Liver (tissue), 9 donors: Measurements from ENCODE around the gene ACBD3. TPM values are rescaled to one million over a fixed set of nuclear protein-coding genes. Genes with fewer than 3 reads are reported as not detected.

Experiments used
- DNase-seq: peaks from one replicate; pipeline ENCODE4 v3.0.0-alpha.2; 2017; ENCODE audit warnings: low spot score
- H3K27ac ChIP-seq, 2 donors: one replicate each; pipeline ENCODE4 v1.7.0; 2013; ENCODE audit warnings: inconsistent platforms in 2 of 2, low read length in 2 of 2, control low read depth in 1 of 2, low read depth in 1 of 2, mild to moderate bottlenecking in 1 of 2
- H3K27me3 ChIP-seq, 4 donors: one replicate each; pipeline versions ENCODE4 v1.6.1 to v1.7.0; 2013; ENCODE audit warnings: low read length in 3 of 4, inconsistent platforms in 1 of 4, mild to moderate bottlenecking in 1 of 4, moderate library complexity in 1 of 4; ENCODE audit not compliant: control insufficient read depth in 4 of 4, insufficient read depth in 4 of 4
- H3K36me3 ChIP-seq, 4 donors: one replicate each; pipeline versions ENCODE4 v1.6.1 to v1.7.0; 2013; ENCODE audit warnings: low read length in 3 of 4, mild to moderate bottlenecking in 3 of 4, low read depth in 1 of 4, moderate library complexity in 1 of 4; ENCODE audit not compliant: control insufficient read depth in 4 of 4, insufficient read depth in 3 of 4
- H3K4me1 ChIP-seq, 4 donors: one replicate each; pipeline versions ENCODE4 v1.6.1 to v1.7.0; 2013; ENCODE audit warnings: low read length in 3 of 4, mild to moderate bottlenecking in 3 of 4, moderate library complexity in 1 of 4; ENCODE audit not compliant: control insufficient read depth in 4 of 4, insufficient read depth in 4 of 4
- H3K4me3 ChIP-seq, 3 donors: one replicate each; pipeline versions ENCODE4 v1.6.1 to v1.7.0; 2013; ENCODE audit warnings: low read length in 3 of 3, control low read depth in 1 of 3, low read depth in 1 of 3, mild to moderate bottlenecking in 1 of 3
- H3K9ac ChIP-seq, 2 donors: one replicate each; pipeline ENCODE4 v1.7.0; 2013; ENCODE audit warnings: low read length in 2 of 2, mild to moderate bottlenecking in 2 of 2, moderate library complexity in 2 of 2, control low read depth in 1 of 2, low read depth in 1 of 2
- H3K9me3 ChIP-seq, 4 donors: one replicate each; pipeline versions ENCODE4 v1.6.1 to v1.7.0; 2013; ENCODE audit warnings: low read length in 3 of 4; ENCODE audit not compliant: control insufficient read depth in 4 of 4
- CTCF ChIP-seq: fragments of 150-350 bp; IDR thresholded peaks from 2 replicates; pipeline ENCODE4 v1.5.1; 2017; ENCODE audit warnings: improper control_type of control experiment, low read depth, low read length; ENCODE audit not compliant: missing input control
- EGR1 ChIP-seq, 2 donors: IDR thresholded peaks; 2 replicates each; pipeline ENCODE4 v1.6.1; 2016 to 2018; ENCODE audit warnings: antibody characterized with exemption in 2 of 2, low read depth in 2 of 2
- FOXA2 ChIP-seq: IDR thresholded peaks from 2 replicates; pipeline ENCODE4 v1.6.1; 2016; ENCODE audit warnings: antibody characterized with exemption
- GABPA ChIP-seq, 2 donors: IDR thresholded peaks in 1 of 2; conservative IDR thresholded peaks in 1 of 2; 2 replicates each; pipeline ENCODE4 v1.6.1; 2016; ENCODE audit warnings: antibody characterized with exemption in 2 of 2, mild to moderate bottlenecking in 1 of 2, moderate library complexity in 1 of 2
- HNF4A ChIP-seq, 2 donors: conservative IDR thresholded peaks; 2 replicates each; pipeline ENCODE4 v1.6.1; 2016; ENCODE audit warnings: antibody characterized with exemption in 2 of 2, mild to moderate bottlenecking in 2 of 2
- HNF4G ChIP-seq: IDR thresholded peaks from 2 replicates; pipeline ENCODE4 v1.6.1; 2016; ENCODE audit warnings: antibody characterized with exemption
- JUND ChIP-seq, 2 donors: IDR thresholded peaks; 2 replicates each; pipeline ENCODE4 v1.6.1; 2016; ENCODE audit warnings: antibody characterized with exemption in 2 of 2
- NR2F2 ChIP-seq: IDR thresholded peaks from 2 replicates; pipeline ENCODE4 v1.6.1; 2016; ENCODE audit warnings: antibody characterized with exemption
- RAD21 ChIP-seq, 2 donors: IDR thresholded peaks; 2 replicates each; pipeline ENCODE4 v1.6.1; 2016; ENCODE audit warnings: antibody characterized with exemption in 2 of 2, mild to moderate bottlenecking in 2 of 2
- SP1 ChIP-seq: IDR thresholded peaks from 2 replicates; pipeline ENCODE4 v1.6.1; 2018; ENCODE audit warnings: antibody characterized with exemption, mild to moderate bottlenecking
- TAF1 ChIP-seq: conservative IDR thresholded peaks from 2 replicates; pipeline ENCODE4 v1.6.1; 2016; ENCODE audit warnings: antibody characterized with exemption, mild to moderate bottlenecking
- WGBS: extraction: QIAGEN DNeasy Blood & Tissue Kit; methylation state at CpG from one replicate; pipeline ENCODE4 v1.1.7; 2013; 5-methylcytosine and 5-hydroxymethylcytosine counted together
- polyA plus RNA-seq, 2 donors: library from polyadenylated mRNA; stranded (reverse) in 1 of 2; unstranded in 1 of 2; fragments of 200-250 nt in 1 of 2; fragments of >200 nt in 1 of 2; fragmentation: Nextera tagmentation in 1 of 2; extraction: Ambion mirVana in 1 of 2; gene quantifications; one replicate each; pipeline versions ENCODE4 v1.2.1 to v1.2.3, GENCODE V29; 2013 to 2015
- total RNA-seq, 2 donors: library from RNA; depleted of rRNA; stranded (reverse); fragments of >200 nt; gene quantifications; one replicate each; pipeline ENCODE4 v1.2.3, GENCODE V29; 2014
- TF ChIP-seq, protein P1 (sequence below): IDR thresholded peaks from 2 replicates; pipeline ENCODE4 v1.6.1; 2016; ENCODE audit warnings: antibody characterized with exemption, mild to moderate bottlenecking
- TF ChIP-seq, protein P2 (sequence below): IDR thresholded peaks from 2 replicates; pipeline ENCODE4 v1.6.1; 2016; ENCODE audit warnings: antibody characterized with exemption
- TF ChIP-seq, protein P3 (sequence below): IDR thresholded peaks from 2 replicates; pipeline ENCODE4 v1.6.1; 2016; ENCODE audit warnings: antibody characterized with exemption
- donor health status: healthy.
- donor health status: healthy.
- donor health status: healthy.
- donor health status: healthy.
- donor health status: healthy.

The ACBD3 gene
- total and polyA plus RNA-seq, 4 donors = 9.0 to 26.9 (median 14.1) TPM

- WGBS = 28% methylated on average over 14 of the region's 14 CpGs
- H3K4me1 ChIP-seq = peaks cover 5 to 28% (median 14%) of the 10 kb centered on the region in 4 donors
- DNase-seq = no peak
These were observed 1.2 kb downstream of the ACBD3 start for GRCh38 chr1:226185141-226186036.

DNA sequence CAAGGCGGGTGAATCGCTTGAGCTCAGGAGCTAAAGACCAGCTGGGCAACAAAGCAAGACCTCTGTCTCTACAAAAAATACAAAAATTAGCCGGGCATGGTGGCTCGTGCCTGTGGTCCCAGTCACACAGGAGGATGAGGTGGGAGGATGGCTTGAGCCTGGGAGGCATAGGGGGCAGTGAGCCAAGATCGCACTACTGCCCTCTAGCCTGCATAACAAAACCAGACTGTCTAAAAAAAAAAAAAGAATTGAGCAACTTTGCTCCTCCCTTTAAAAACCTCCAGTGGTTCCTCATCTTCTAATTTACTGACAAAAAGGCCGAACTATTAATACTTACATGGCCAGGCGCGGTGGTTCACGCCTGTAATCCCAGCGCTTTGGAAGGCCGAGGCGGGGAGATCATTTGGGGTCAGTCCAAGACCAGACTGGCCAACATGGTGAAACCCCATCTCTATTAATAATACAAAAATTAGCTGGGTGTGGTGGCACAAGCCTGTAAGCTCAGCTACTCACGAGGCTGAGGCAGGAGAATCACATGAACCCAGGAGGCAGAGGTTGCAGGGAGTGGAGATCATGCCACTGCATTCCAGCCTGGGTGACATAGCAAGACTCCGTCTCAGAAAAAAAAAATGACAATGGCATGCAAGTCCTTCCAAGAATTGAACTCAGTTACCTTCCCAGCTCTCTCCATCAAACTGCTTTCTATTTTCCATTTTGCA, 4.4 kb downstream of the ACBD3 start:
- no peak for DNase-seq
- Histone ChIP-seq H3K4me1 (peaks cover 4 to 28% (median 13%) of the 10 kb centered on the region in 4 donors), H3K27me3 (no peaks in the 10 kb centered on the region), H3K27ac (no peak overlapping the region), H3K9me3 (no peaks in the 10 kb centered on the region), H3K4me3 (no peak overlapping the region), H3K36me3 (no peaks in the 10 kb centered on the region), H3K9ac (no peak overlapping the region)
- TF ChIP-seq RAD21 (IDR thresholded peaks at IDR 0.05) = peak; percentile 13 to 14
- TF ChIP-seq CTCF = peak; percentile 18
- TF ChIP-seq FOXA2 = no peak
- WGBS = 74% methylated on average over 14 of the region's 14 CpGs

More at GRCh38 chr1:226185141-226186036, 1.2 kb downstream of the ACBD3 start:
- H3K9me3 ChIP-seq = no peaks in the 10 kb centered on the region
- peak overlapping the region; percentile 56 to 84 for H3K27ac ChIP-seq
- H3K36me3 ChIP-seq = no peaks in the 10 kb centered on the region
- peak overlapping the region; percentile 73 to 95 for H3K9ac ChIP-seq
- no peak for TF ChIP-seq SP1
- TF ChIP-seq, protein P1, sequence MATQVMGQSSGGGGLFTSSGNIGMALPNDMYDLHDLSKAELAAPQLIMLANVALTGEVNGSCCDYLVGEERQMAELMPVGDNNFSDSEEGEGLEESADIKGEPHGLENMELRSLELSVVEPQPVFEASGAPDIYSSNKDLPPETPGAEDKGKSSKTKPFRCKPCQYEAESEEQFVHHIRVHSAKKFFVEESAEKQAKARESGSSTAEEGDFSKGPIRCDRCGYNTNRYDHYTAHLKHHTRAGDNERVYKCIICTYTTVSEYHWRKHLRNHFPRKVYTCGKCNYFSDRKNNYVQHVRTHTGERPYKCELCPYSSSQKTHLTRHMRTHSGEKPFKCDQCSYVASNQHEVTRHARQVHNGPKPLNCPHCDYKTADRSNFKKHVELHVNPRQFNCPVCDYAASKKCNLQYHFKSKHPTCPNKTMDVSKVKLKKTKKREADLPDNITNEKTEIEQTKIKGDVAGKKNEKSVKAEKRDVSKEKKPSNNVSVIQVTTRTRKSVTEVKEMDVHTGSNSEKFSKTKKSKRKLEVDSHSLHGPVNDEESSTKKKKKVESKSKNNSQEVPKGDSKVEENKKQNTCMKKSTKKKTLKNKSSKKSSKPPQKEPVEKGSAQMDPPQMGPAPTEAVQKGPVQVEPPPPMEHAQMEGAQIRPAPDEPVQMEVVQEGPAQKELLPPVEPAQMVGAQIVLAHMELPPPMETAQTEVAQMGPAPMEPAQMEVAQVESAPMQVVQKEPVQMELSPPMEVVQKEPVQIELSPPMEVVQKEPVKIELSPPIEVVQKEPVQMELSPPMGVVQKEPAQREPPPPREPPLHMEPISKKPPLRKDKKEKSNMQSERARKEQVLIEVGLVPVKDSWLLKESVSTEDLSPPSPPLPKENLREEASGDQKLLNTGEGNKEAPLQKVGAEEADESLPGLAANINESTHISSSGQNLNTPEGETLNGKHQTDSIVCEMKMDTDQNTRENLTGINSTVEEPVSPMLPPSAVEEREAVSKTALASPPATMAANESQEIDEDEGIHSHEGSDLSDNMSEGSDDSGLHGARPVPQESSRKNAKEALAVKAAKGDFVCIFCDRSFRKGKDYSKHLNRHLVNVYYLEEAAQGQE = no peak
- TF ChIP-seq NR2F2 = no peak
- no peak for TF ChIP-seq HNF4G
- TF ChIP-seq JUND (IDR thresholded peaks at IDR 0.05) = no peak
- TF ChIP-seq EGR1 (IDR thresholded peaks at IDR 0.05; ENCODE audit: low read depth in 2 of 2) = no peak
- no peak for TF ChIP-seq GABPA (IDR thresholded peaks at IDR 0.05 in 1 of 2, conservative IDR thresholded peaks at IDR 0.05 in 1 of 2)
- TF ChIP-seq HNF4A (conservative IDR thresholded peaks at IDR 0.05) = no peak
- TF ChIP-seq, protein P2, sequence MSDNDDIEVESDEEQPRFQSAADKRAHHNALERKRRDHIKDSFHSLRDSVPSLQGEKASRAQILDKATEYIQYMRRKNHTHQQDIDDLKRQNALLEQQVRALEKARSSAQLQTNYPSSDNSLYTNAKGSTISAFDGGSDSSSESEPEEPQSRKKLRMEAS = no peak
- TF ChIP-seq, protein P3, sequence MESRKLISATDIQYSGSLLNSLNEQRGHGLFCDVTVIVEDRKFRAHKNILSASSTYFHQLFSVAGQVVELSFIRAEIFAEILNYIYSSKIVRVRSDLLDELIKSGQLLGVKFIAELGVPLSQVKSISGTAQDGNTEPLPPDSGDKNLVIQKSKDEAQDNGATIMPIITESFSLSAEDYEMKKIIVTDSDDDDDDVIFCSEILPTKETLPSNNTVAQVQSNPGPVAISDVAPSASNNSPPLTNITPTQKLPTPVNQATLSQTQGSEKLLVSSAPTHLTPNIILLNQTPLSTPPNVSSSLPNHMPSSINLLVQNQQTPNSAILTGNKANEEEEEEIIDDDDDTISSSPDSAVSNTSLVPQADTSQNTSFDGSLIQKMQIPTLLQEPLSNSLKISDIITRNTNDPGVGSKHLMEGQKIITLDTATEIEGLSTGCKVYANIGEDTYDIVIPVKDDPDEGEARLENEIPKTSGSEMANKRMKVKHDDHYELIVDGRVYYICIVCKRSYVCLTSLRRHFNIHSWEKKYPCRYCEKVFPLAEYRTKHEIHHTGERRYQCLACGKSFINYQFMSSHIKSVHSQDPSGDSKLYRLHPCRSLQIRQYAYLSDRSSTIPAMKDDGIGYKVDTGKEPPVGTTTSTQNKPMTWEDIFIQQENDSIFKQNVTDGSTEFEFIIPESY = no peak
- TF ChIP-seq TAF1 = no peak
- H3K27me3 ChIP-seq = no peaks in the 10 kb centered on the region
- peak overlapping the region; percentile 76 to 95 (median 92) for H3K4me3 ChIP-seq
